Measurements from ENCODE around the gene FOXK2. TPM values are rescaled to one million over a fixed set of nuclear protein-coding genes. Genes with fewer than 3 reads are reported as not detected.
"Not testable (repeated sequence)": the region's sequence is repeated elsewhere in the genome, so short reads cannot be mapped to it uniquely, and the experiment has no call there.

The FOXK2 gene
- total RNA-seq, 2 experiments from 2014 or later = 81.7 to 85.1 TPM

DNA sequence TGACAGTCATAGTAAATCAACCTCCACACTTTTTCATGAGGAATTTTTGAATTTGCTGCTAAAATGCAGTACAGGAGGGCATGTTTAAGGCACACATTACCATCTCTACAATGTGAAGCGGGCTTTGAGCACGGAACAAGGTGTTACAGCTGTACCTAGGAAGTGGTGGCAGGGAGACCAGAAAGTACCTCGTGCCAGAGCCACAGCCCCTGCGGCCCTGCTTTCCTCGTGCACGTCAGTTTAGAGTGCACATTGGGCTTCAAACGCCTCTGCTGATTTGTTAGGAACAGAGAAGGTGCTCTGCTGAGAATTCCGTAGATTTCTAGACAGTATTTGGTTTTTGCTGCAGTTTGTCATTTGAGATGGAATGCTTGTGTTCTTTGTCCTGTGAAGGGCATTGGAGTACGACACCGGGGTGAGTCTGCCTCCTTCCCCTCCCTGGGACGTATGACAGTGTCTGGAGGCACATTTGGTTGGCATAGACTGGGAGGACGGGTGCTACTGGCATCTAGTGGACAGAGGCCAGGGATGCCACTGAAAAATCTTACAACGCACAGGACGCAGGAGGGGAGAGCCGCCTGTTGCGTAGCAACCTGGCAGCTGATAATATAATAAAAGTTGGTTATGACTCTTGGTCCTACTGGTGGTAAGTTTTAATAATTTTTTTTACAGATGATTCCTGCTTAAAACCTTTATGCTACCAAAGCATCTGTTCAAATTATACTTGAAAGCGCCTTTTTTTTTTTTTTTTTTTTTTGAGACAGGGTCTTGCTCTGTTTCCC, 9.1 kb downstream of the FOXK2 start:
- Mint-ChIP-seq H3K9me3 (ENCODE audit: low read depth) (no peaks in the 10 kb centered on the region), H3K36me3 (peaks cover 3% of the 10 kb centered on the region), H3K4me1 (peaks cover 49% of the 10 kb centered on the region), H3K27ac (peak overlapping the region; percentile 25), H3K4me3 (no peak overlapping the region), H3K27me3 (no peaks in the 10 kb centered on the region)
- CTCF ChIA-PET = interaction anchor here (0.7 to 1.9 kb wide), 5 partner anchors 8 to 76 kb away, joined by 4 to 5 read pairs (median 4); no protein-coding TSS in a partner anchor
- ATAC-seq (peak; percentile 72), DNase-seq (no peak)

DNA sequence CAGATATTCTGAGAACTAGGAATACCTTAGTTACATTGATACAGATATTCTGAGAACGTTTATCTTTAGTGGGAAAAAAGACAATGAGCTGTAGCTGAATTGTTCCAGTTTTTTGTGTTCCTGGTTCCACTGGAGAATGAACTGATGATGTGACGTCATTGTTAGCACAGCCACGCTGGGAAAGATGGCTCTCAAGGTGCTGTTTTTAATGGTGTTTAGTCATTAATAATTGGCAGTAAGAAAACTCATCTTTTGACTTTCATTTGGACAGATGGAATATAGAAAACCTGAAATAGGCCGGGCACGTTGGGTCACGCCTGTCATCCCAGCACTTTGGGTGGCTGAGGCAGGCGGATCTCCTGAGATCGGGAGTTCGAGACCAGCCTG, 10.4 kb downstream of the FOXK2 start:
- CTCF ChIA-PET = interaction anchor here (1.4 to 2.1 kb wide), 3 partner anchors 9 to 25 kb away, joined by 4 to 7 read pairs (median 7); no protein-coding TSS in a partner anchor
- no peaks in the 10 kb centered on the region for H3K9me3 Mint-ChIP-seq (ENCODE audit: low read depth)
- H3K27me3 Mint-ChIP-seq = no peaks in the 10 kb centered on the region
- H3K36me3 Mint-ChIP-seq = peaks cover 3% of the 10 kb centered on the region
- DNase-seq (no peak), ATAC-seq (no peak)
- peaks cover 54% of the 10 kb centered on the region for H3K4me1 Mint-ChIP-seq
- no peak overlapping the region for H3K4me3 Mint-ChIP-seq
- peak overlapping the region; percentile 2 for H3K27ac Mint-ChIP-seq

DNA sequence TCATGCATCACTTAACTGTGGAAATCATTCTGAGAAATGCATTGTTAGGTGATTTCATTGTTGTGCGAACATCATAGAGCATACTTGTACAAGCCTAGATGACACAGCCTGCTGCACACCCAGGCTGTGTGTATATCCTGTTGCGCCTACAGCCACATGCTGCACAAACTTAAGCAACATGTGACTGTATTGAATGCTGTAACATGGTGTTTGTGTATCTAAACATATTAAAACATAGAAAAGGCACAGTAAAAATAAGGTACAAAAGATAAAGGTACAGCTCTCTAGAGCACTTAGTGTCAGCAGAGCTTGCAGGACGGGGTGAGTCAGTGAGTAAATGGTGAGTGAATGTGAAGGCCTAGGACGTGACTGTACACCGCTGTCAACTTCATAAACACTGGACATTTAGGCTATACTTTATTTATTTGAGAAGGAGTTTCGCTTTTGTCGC, 11.9 kb downstream of the FOXK2 start:
- CTCF ChIA-PET = interaction anchor here (2.1 to 2.5 kb wide), 2 partner anchors 10 to 23 kb away, joined by 6 to 7 read pairs; no protein-coding TSS in a partner anchor
- ATAC-seq = no peak
- Mint-ChIP-seq H3K4me3 (no peak overlapping the region), H3K4me1 (peaks cover 60% of the 10 kb centered on the region), H3K9me3 (ENCODE audit: low read depth) (no peaks in the 10 kb centered on the region), H3K27me3 (no peaks in the 10 kb centered on the region), H3K36me3 (peaks cover 3% of the 10 kb centered on the region), H3K27ac (peak overlapping the region; percentile 76)
- no peak for DNase-seq

DNA sequence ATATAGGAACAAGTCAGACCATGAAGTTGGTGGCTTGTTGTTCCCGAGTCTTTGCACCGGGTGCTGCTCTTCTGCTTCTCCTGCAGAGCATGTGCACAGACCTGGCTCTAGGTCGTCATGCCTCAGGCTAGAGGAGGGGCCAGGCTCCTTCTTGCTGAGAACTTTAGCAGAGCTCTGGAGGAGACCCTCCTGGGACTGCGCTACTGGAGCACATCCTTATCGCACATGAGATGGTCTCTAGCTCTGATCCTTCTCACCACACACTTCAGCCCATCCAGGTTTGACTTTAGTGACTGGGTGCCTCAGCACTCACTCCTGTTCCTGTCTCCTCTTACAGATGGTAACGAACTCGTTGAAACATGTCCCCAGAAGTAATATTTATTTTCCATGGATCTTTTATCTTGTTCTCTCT, 14.9 kb downstream of the FOXK2 start:
- Mint-ChIP-seq H3K36me3 (peaks cover 3% of the 10 kb centered on the region), H3K4me3 (no peak overlapping the region), H3K27me3 (no peaks in the 10 kb centered on the region), H3K4me1 (peaks cover 52% of the 10 kb centered on the region), H3K27ac (no peak overlapping the region), H3K9me3 (ENCODE audit: low read depth) (no peaks in the 10 kb centered on the region)
- CTCF ChIA-PET = interaction anchor here (1.3 to 3.4 kb wide), 3 partner anchors 11 to 20 kb away, joined by 5 to 16 read pairs (median 6); no protein-coding TSS in a partner anchor
- DNase-seq (no peak), ATAC-seq (no peak)

DNA sequence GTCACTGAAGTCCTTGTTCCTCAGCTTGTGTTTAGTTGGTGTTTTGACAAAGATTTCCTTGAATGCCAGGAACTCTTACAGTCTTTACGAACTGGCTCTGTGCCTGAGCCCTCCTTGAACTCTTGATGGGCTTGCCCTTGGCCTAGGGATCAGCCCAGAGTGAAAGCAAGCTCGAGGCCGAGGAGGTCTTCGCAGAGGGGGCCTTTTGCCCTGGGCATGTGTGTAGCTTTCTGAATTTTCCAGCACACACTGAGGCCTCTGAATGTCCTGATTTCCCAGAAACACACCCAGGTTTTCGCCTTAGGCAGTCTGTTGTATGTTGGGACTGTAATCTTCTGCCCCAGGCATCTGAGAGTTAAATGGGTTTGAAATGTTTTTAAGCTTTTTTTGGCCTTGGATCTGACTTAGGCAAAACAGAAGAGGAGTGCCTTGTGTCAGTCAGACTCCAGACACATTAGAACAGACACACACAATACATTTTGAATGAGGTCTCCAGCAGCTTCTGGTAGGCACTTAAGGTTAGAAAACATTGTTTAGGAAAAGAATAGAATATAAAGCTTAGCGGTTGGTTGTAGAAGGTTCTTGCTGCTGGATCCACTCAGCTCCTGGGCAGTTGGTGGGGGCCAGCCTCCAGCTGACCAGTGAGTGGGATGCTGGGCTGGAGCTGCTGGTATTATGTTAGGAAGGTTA, 17.1 kb downstream of the FOXK2 start:
- ATAC-seq (no peak), DNase-seq (no peak)
- no peaks in the 10 kb centered on the region for H3K9me3 Mint-ChIP-seq (ENCODE audit: low read depth)
- peak overlapping the region; percentile 11 for H3K27ac Mint-ChIP-seq
- H3K36me3 Mint-ChIP-seq = no peaks in the 10 kb centered on the region
- H3K4me1 Mint-ChIP-seq = peaks cover 33% of the 10 kb centered on the region
- H3K27me3 Mint-ChIP-seq = no peaks in the 10 kb centered on the region
- no peak overlapping the region for H3K4me3 Mint-ChIP-seq
- CTCF ChIA-PET = interaction anchor here (0.8 to 2.1 kb wide), 7 partner anchors 8 to 23 kb away, joined by 3 to 7 read pairs (median 5); partner anchors contain the start of gene FOXK2

DNA sequence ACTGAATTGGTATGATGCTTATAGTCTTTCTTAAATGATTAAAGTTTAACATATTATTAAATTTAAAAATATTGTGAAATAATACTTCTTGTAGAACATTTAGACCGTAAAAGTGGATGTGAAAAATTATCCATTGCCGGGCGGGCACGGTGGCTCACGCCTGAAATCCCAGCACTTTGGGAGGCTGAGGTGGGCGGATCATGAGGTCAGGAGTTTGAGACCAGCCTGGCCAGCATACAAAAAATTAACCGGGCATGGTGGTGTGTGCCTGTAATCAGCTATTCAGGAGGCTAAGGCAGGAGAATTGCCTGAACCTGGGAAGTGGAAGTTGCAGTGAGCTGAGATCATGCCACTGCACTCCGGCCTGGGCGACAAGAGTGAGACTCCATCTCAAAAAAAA, 17.7 kb downstream of the FOXK2 start:
- DNase-seq; H3K27ac Mint-ChIP-seq; H3K9me3 Mint-ChIP-seq (ENCODE audit: low read depth); ATAC-seq; H3K27me3 Mint-ChIP-seq; H3K4me3 Mint-ChIP-seq; H3K36me3 Mint-ChIP-seq: not testable (repeated sequence)
- H3K4me1 Mint-ChIP-seq = peaks cover 33% of the 10 kb centered on the region
- CTCF ChIA-PET = interaction anchor here (1.0 to 2.1 kb wide), 4 partner anchors 9 to 23 kb away, joined by 3 to 7 read pairs (median 5); no protein-coding TSS in a partner anchor

DNA sequence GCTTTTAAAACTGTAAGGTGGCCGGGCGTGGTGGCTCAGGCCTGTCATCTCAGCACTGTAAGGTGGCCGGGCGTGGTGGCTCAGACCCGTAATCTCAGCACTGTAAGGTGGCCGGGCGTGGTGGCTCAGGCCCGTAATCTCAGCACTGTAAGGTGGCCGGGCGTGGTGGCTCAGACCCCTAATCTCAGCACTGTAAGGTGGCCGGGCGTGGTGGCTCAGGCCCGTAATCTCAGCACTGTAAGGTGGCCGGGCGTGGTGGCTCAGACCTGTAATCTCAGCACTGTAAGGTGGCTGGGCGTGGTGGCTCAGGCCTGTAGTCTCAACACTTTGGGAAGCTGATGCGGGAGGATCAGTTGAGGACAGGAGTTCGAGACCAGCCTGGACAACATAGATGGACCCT, 19.5 kb downstream of the FOXK2 start:
- H3K4me1 Mint-ChIP-seq = peaks cover 28% of the 10 kb centered on the region
- CTCF ChIA-PET = interaction anchor here (1.0 to 1.2 kb wide), 2 partner anchors 15 to 22 kb away, joined by 3 to 4 read pairs; no protein-coding TSS in a partner anchor
- H3K4me3 Mint-ChIP-seq; DNase-seq; H3K27me3 Mint-ChIP-seq; H3K36me3 Mint-ChIP-seq; H3K9me3 Mint-ChIP-seq (ENCODE audit: low read depth); H3K27ac Mint-ChIP-seq; ATAC-seq: not testable (repeated sequence)

DNA sequence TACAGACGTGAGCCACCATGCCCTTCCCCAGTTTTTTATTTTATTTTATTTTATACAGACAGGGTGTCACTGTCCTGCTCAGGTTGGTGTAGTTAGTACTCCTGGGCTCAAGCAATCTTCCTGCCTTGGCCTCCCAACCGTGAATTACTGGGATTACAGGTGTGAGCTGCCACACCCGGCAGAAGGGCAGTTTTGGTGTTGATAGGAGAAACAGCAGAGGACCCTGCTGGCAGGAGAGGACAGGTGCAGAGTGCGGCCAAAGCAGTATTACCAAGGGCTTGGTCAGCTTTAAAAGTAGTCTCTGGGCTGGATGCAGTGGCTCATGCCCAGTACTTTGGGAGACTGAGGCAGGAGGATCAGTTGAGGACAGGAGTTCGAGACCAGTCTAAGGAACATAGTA, 22.9 kb downstream of the FOXK2 start:
- DNase-seq (no peak), ATAC-seq (no peak)
- CTCF ChIA-PET = interaction anchor here (2.0 kb wide), 1 partner anchor 12 kb away, joined by 5 read pairs; no protein-coding TSS in a partner anchor
- Mint-ChIP-seq H3K4me3 (no peak overlapping the region), H3K27ac (no peak overlapping the region), H3K4me1 (peaks cover 20% of the 10 kb centered on the region), H3K27me3 (no peaks in the 10 kb centered on the region), H3K36me3 (no peaks in the 10 kb centered on the region), H3K9me3 (ENCODE audit: low read depth) (no peaks in the 10 kb centered on the region)

DNA sequence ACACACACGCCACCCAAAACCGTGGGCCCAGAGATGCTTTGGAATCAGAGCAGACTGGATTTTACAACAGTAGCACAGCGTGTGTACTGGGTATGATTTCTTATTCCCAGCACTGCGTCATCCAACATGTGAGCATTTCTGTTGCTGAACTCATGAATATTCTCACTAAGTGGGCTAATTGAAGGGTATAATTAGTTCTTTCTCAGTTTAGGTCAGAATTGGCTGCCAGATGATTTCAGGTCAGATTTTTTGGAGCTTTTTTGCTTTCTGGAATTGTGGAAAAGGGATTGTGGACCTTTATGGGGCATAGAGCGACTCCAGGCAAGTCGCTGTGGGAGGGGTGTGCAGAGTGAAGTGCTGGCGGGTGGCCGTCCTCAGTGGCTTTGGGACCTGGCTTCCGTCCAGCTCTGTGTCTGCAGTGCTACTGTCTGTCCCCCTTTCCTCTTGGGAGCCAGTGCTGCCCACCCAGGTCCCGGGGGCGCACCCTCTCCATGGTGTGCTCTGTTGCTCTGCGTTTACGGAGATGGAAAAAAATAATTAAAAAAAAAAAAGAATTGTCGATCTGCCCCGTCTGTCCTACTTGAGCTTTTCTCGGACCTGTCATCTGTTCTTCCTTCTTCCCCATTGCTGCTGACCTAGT, 25.0 kb downstream of the FOXK2 start:
- no peak overlapping the region for H3K4me3 Mint-ChIP-seq
- H3K4me1 Mint-ChIP-seq = peaks cover 23% of the 10 kb centered on the region
- ATAC-seq (no peak), DNase-seq (no peak)
- CTCF ChIA-PET = interaction anchor here (1.3 to 1.6 kb wide), 3 partner anchors 10 to 193 kb away, joined by 3 to 9 read pairs (median 3); no protein-coding TSS in a partner anchor
- H3K9me3 Mint-ChIP-seq (ENCODE audit: low read depth) = no peaks in the 10 kb centered on the region
- no peaks in the 10 kb centered on the region for H3K27me3 Mint-ChIP-seq
- peaks cover 3% of the 10 kb centered on the region for H3K36me3 Mint-ChIP-seq
- H3K27ac Mint-ChIP-seq = no peak overlapping the region

DNA sequence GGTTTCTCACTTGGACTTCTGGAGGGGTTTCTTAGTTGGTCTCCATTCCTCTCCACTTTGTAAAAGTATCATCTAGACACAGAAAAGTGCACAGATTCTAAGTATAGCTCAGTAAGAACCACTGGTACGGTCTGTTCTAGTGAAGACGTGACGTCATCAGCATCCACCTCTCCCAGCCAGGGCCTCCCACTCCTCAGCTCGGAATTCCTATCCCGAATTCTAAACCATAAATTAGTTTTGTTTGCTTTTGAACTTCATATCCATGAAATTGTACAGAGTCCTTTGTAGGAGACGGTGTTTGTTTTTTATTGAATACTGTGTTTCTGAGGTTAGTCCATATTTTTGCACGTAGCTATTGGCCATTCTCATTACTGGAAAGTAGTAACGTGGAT, 25.5 kb downstream of the FOXK2 start:
- H3K9me3 Mint-ChIP-seq (ENCODE audit: low read depth) = no peaks in the 10 kb centered on the region
- H3K4me3 Mint-ChIP-seq = no peak overlapping the region
- no peak overlapping the region for H3K27ac Mint-ChIP-seq
- peaks cover 3% of the 10 kb centered on the region for H3K36me3 Mint-ChIP-seq
- H3K27me3 Mint-ChIP-seq = no peaks in the 10 kb centered on the region
- DNase-seq (no peak), ATAC-seq (no peak)
- H3K4me1 Mint-ChIP-seq = peaks cover 23% of the 10 kb centered on the region
- CTCF ChIA-PET = interaction anchor here (1.3 to 1.5 kb wide), 2 partner anchors 10 to 194 kb away, joined by 3 to 9 read pairs; no protein-coding TSS in a partner anchor

DNA sequence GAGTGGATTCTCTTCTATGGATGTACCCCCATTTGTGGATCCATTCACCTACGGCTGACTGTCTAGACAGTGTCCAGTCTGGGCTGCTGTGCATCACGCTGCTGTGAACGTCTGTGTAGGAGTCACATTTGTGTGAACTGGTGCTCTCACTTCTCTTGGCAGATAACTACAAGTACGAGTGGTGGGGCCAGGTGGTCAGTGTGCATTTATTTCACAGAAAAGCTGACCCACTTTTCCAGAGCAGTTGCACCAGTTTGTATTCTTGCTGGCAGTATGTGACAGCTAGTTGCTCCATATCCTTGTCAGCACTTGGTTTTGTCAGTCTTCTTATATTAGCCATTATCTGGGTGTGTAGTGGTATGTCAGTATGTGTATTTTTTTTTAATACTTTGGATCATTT, 28.4 kb downstream of the FOXK2 start:
- no peak for ATAC-seq
- CTCF ChIA-PET = interaction anchor here (1.2 to 1.8 kb wide), 3 partner anchors 12 to 134 kb away, joined by 3 to 7 read pairs (median 3); no protein-coding TSS in a partner anchor

DNA sequence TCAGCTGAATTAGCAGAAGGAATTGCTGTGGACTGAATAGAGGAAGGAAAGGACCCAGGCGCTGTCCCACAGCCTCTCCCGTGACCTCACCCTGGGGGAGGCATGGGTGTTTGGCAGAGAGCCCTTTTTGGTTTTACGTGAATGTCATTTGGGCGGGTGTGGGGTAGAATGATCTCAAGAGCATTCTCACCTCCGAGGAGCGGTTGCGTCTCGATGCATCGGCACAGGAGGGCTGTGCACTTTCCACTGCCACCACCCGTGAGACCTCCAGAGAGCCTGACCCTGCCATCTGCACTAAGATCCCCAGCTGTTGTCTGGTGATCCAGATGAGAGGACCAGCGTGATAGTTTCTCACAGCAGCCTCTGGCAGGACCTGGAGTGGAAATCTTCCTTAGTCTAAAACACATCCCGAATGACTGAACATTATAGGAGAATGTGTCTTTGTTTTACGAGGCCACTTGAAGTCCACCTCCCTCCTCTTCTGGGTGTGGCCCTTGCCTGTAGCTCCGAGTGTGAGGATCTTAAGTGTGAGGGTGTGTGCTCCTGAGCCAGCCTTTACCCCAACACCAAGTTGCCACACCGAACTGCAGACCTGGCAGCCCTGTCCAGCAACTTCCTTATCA, 29.3 kb downstream of the FOXK2 start:
- Mint-ChIP-seq H3K27ac (no peak overlapping the region), H3K4me3 (no peak overlapping the region), H3K27me3 (no peaks in the 10 kb centered on the region), H3K4me1 (peaks cover 37% of the 10 kb centered on the region), H3K9me3 (ENCODE audit: low read depth) (no peaks in the 10 kb centered on the region), H3K36me3 (peaks cover 3% of the 10 kb centered on the region)
- no peak for DNase-seq
- ATAC-seq = no peak
- CTCF ChIA-PET = interaction anchor here (1.8 kb wide), 1 partner anchor 13 kb away, joined by 7 read pairs; no protein-coding TSS in a partner anchor

More for the DNA sequence above, 28.4 kb downstream of the FOXK2 start:
- no peak overlapping the region for H3K4me3 Mint-ChIP-seq
- H3K36me3 Mint-ChIP-seq = peaks cover 3% of the 10 kb centered on the region
- no peaks in the 10 kb centered on the region for H3K27me3 Mint-ChIP-seq
- no peaks in the 10 kb centered on the region for H3K9me3 Mint-ChIP-seq (ENCODE audit: low read depth)
- H3K4me1 Mint-ChIP-seq = peaks cover 37% of the 10 kb centered on the region
- no peak overlapping the region for H3K27ac Mint-ChIP-seq
- DNase-seq = no peak

Measured in activated CD8-positive, alpha-beta memory T cell treated with anti-CD3 and anti-CD28 coated beads, Interleukin-2, amount 10 ng/mL, durations not matched to agents 7 days and 5 days (primary cell).